GM19025 (cell line): Measurements from ENCODE around the gene PPP2R2C.

ENCODE experiments used
- ATAC-seq: cut with Tn5 transposase; IDR thresholded peaks from one replicate; pipeline ENCODE4 v1.9.1; 2021; ENCODE audit warnings: mild to moderate bottlenecking, low read depth, moderate library complexity; ENCODE audit not compliant: unreplicated experiment

PPP2R2C gene

DNA sequence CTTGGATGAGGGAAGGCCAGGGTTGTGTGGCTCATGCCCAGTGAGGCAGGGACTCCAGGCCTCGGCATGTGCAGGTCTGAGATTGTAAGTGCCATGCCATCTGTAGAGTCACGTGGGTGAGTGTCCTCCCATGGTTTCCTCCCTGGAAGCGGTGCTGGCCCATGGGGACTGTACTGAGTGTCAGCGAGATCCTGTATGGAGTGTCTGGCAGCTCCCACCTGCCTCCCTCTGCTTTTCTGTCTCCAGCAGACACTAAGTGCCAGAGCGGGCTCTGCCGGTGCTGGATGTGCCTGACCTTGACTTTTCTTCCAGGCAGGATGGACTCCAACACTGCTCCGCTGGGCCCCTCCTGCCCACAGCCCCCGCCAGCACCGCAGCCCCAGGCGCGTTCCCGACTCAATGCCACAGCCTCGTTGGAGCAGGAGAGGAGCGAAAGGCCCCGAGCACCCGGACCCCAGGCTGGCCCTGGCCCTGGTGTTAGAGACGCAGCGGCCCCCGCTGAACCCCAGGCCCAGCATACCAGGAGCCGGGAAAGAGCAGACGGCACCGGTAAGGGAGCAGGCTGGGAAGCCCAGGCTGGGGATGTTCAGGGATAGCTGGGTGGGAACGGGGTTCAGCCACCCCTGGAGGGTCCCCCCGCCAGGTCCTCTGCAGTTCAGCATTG is 195.1 kb downstream of the PPP2R2C start:
- no peak for ATAC-seq

DNA sequence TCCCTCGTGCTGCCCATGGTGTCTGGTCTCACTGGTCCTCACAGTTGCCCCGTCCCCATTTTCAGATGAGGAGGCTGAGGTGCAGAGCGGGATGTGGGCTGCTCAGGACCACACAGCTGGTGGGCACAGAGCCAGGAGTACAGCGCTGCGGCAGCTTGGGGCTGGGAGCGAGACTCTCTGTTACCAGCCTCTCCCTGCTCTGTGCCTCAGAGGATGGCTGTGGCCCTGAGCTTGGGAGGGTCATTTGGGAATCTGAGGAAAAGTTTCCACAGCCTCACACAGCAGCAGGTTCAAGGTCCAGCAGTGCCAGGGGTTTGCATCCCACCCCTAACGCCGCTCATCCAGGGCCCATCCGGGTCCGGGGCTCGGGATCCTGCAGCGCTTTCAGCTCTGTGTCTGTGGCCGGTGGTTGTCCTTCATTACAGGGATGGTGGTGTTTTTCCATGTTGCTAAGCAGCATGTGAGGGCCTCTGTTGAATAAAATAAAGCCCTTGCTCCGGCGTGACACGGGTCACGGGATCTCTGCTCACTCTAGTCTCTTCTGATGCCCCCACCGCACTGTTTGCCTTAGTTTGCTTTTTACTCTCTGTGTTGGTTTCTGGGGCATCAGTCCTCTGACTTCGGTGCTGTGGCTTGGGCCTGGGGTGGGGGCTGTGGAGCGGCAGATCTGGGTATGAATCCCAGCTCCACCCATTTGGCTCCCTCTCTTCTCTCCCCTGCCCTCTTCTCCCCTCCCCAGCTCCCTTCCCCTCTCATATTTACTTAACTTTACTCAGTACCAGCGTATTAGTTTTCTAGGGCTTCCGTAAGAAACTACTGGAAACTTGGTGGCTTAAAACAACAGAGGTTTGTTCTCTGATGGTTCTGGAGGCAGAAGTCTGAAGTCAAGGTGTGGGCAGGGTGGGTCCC is 196.3 kb downstream of the PPP2R2C start:
- no peak for ATAC-seq

DNA sequence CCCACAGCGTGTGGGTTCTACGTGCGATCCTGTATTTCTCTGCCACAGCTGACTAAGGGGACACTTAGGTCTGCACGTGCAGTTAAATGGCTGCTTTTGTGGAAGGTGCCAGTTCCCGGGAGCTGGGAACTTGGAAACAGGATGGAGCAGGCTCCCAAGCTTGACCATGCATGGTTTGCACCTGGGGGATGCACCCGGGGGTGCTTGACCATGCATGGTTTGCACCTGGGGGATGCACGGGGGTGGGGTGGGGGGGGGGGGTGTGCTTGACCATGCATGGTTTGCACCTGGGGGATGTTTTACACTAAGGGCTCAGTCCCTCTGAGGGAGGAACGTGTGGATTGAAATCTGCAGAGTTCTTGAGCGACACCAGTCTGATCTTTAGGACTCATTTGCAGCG is 197.1 kb downstream of the PPP2R2C start:
- ATAC-seq, result no peak

GRCh38 chr4:6273661-6273990 is 198.8 kb downstream of the PPP2R2C start:
- ATAC-seq, result no peak

GRCh38 chr4:6272863-6273660 is 199.4 kb downstream of the PPP2R2C start:
- no peak for ATAC-seq

DNA sequence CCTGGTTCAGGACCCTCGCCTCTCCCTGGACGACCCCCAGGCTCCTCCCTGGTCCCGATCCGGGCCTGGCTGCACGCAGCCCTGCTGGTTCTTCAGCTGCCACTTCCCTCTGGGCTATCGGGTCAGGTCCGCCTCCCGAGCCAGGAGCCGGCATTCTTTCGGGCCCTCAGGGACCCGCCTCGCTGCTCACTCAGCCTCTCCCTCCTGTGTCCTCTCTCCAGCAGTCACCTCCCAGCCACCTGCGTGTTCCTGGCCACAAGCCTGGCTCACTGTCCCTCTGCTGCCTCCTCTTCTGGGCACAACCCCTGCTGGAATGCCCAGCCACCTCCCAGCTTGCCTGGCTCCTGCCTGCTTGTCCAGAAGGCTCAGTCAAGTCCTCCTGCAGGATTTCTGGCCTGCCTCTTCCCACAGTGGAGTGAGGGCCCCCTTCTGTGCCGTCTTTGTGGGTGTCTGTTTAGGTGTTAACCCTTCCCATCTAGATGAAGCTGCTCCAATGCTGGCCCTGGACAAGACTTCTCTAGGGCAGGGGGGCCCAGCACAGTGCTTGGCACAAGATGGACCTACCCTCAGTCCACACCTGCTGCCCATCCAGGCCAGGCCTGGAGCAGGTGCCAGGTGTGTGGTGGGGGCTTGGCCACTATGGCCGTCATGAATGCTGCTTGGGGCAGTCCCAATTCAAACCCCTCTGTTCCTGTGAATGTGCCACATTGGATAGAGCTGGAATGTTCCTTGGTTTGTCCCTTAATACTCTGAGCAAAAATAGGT is 200.5 kb downstream of the PPP2R2C start:
- no peak for ATAC-seq

DNA sequence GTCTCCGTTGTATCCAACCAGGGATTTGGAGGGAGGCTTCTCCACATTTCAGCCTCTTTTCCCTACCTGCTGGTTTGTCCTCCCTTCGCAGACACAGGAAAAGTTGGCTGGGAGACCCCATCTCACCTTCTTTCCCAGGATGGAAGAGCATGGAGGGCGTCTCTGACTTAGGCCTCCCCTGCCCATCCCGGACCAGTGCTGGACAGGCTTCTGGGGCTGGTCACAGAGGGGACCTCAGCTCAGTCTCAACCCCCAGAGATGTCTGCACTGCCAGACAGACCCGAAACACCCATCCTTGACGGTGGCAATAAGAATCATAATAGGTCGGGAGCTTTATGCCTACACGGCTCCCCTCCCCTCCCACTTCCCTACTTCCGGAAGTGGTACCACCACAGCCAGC is 201.2 kb downstream of the PPP2R2C start:
- no peak for ATAC-seq

GRCh38 chr4:6270636-6271121 is 201.7 kb downstream of the PPP2R2C start:
- ATAC-seq, result no peak
